Trophoblast cell (in vitro differentiated cells and primary cell): ENCODE results near the gene C3orf70.

Experiments
- DNase-seq, 2 donors: peaks; one replicate each; pipeline ENCODE4 v3.0.0-alpha.2; 2016
- H2AFZ ChIP-seq: 2 replicates; pipeline ENCODE4 v1.6.1; 2013; ENCODE audit warnings: low read length, moderate library complexity, mild to moderate bottlenecking; ENCODE audit not compliant: insufficient read depth, poor library complexity
- H2AK5ac ChIP-seq: 2 replicates; pipeline ENCODE4 v1.6.1; 2013; ENCODE audit warnings: mild to moderate bottlenecking, low read length
- H2BK120ac ChIP-seq: 2 replicates; pipeline ENCODE4 v1.6.1; 2013; ENCODE audit warnings: low read length, mild to moderate bottlenecking, moderate library complexity; ENCODE audit not compliant: insufficient read depth, poor library complexity
- H2BK12ac ChIP-seq: 2 replicates; pipeline ENCODE4 v1.6.1; 2013; ENCODE audit warnings: mild to moderate bottlenecking, low read length, moderate library complexity
- H2BK5ac ChIP-seq: 2 replicates; pipeline ENCODE4 v1.6.1; 2013; ENCODE audit warnings: low read length, low read depth, moderate library complexity, mild to moderate bottlenecking; ENCODE audit not compliant: poor library complexity
- H3K14ac ChIP-seq: 2 replicates; pipeline ENCODE4 v1.6.1; 2013; ENCODE audit warnings: mild to moderate bottlenecking, low read length
- H3K18ac ChIP-seq: 2 replicates; pipeline ENCODE4 v1.6.1; 2013; ENCODE audit warnings: mild to moderate bottlenecking, low read length
- H3K23ac ChIP-seq: 2 replicates; pipeline ENCODE4 v1.6.1; 2013; ENCODE audit warnings: low read length
- H3K27ac ChIP-seq: 2 replicates; pipeline ENCODE4 v1.5.1; 2013; ENCODE audit warnings: low read depth, mild to moderate bottlenecking, inconsistent platforms, low read length, moderate library complexity
- H3K27me3 ChIP-seq: 2 replicates; pipeline ENCODE4 v1.6.1; 2013; ENCODE audit warnings: inconsistent platforms, mild to moderate bottlenecking, low read length, moderate library complexity; ENCODE audit not compliant: insufficient read depth
- H3K36me3 ChIP-seq, 2 experiments: 1 replicate in 1 of 2; 2 replicates in 1 of 2; pipeline ENCODE4 v1.6.1; 2013; ENCODE audit warnings: low read length in 2 of 2, mild to moderate bottlenecking in 2 of 2, moderate library complexity in 1 of 2; ENCODE audit not compliant: insufficient read depth in 2 of 2, control insufficient read depth in 1 of 2
- H3K4ac ChIP-seq: 2 replicates; pipeline ENCODE4 v1.6.1; 2013; ENCODE audit warnings: low read depth, mild to moderate bottlenecking, low read length, moderate library complexity
- H3K4me1 ChIP-seq, 2 experiments: 1 replicate in 1 of 2; 2 replicates in 1 of 2; pipeline ENCODE4 v1.6.1; 2013; ENCODE audit warnings: low read length in 2 of 2, mild to moderate bottlenecking in 2 of 2, moderate library complexity in 1 of 2; ENCODE audit not compliant: insufficient read depth in 2 of 2, control insufficient read depth in 1 of 2
- H3K4me2 ChIP-seq: 2 replicates; pipeline ENCODE4 v1.6.1; 2013; ENCODE audit warnings: inconsistent platforms, mild to moderate bottlenecking, low read length, moderate library complexity
- H3K4me3 ChIP-seq: 2 replicates; pipeline ENCODE4 v1.5.1; 2013; ENCODE audit warnings: mild to moderate bottlenecking, low read depth, low read length, inconsistent platforms
- H3K79me1 ChIP-seq: one replicate; pipeline ENCODE4 v1.6.1; 2013; ENCODE audit warnings: low read length
- H3K79me2 ChIP-seq: 2 replicates; pipeline ENCODE4 v1.6.1; 2013; ENCODE audit warnings: low read length, mild to moderate bottlenecking; ENCODE audit not compliant: control insufficient read depth, insufficient read depth, poor library complexity
- H3K9ac ChIP-seq: 2 replicates; pipeline ENCODE4 v1.6.1; 2013; ENCODE audit warnings: mild to moderate bottlenecking, low read length
- H3K9me3 ChIP-seq: 2 replicates; pipeline ENCODE4 v1.6.1; 2013; ENCODE audit warnings: low read depth, mild to moderate bottlenecking, control low read depth, inconsistent platforms, low read length; ENCODE audit not compliant: insufficient read depth
- H4K12ac ChIP-seq: 2 replicates; pipeline ENCODE4 v1.6.1; 2013; ENCODE audit warnings: low read depth, mild to moderate bottlenecking, low read length, moderate library complexity
- H4K8ac ChIP-seq: 2 replicates; pipeline ENCODE4 v1.6.1; 2013; ENCODE audit warnings: low read depth, mild to moderate bottlenecking, low read length, moderate library complexity
- H4K91ac ChIP-seq: one replicate; pipeline ENCODE4 v1.6.1; 2013; ENCODE audit warnings: low read depth, mild to moderate bottlenecking, low read length, moderate library complexity
- WGBS: extraction: QIAGEN DNeasy Blood & Tissue Kit; methylation state at CpG from one replicate; pipeline ENCODE4 v1.1.7; 2013; ENCODE audit warnings: missing lambda C conversion rate; ENCODE audit not compliant: insufficient read length, insufficient coverage; ENCODE audit errors: extremely low coverage; 5-methylcytosine and 5-hydroxymethylcytosine counted together

The C3orf70 gene

GRCh38 chr3:185162634-185163033, 9.8 kb upstream of the C3orf70 start:
- Histone ChIP-seq H3K9me3 (no peaks in the 10 kb centered on the region), H4K91ac (no peak overlapping the region), H3K4me1 (no peaks in the 10 kb centered on the region), H3K27me3 (no peaks in the 10 kb centered on the region), H3K9ac (no peak overlapping the region), H2BK12ac (no peak overlapping the region), H3K14ac (no peak overlapping the region), H2AFZ (no peak overlapping the region), H3K4ac (no peak overlapping the region), H3K79me2 (no peaks in the 10 kb centered on the region), H3K4me2 (no peak overlapping the region), H2BK120ac (no peak overlapping the region), H2BK5ac (no peak overlapping the region), H4K8ac (no peak overlapping the region), H3K4me3 (no peak overlapping the region), H4K12ac (no peak overlapping the region), H3K23ac (no peak overlapping the region), H3K18ac (no peak overlapping the region), H3K79me1 (no peaks in the 10 kb centered on the region), H2AK5ac (no peak overlapping the region), H3K36me3 (no peaks in the 10 kb centered on the region), H3K27ac (no peak overlapping the region)
- WGBS, result no CpG with 5 or more reads among the region's 8 CpGs
- DNase-seq, result no peak

GRCh38 chr3:185161761-185162160, 8.9 kb upstream of the C3orf70 start:
- Histone ChIP-seq H2BK120ac (no peak overlapping the region), H2AFZ (no peak overlapping the region), H3K4me3 (no peak overlapping the region), H2BK5ac (no peak overlapping the region), H3K4ac (no peak overlapping the region), H4K12ac (no peak overlapping the region), H3K18ac (no peak overlapping the region), H2AK5ac (no peak overlapping the region), H3K23ac (no peak overlapping the region), H3K9me3 (no peaks in the 10 kb centered on the region), H3K4me2 (no peak overlapping the region), H3K27ac (no peak overlapping the region), H3K79me2 (no peaks in the 10 kb centered on the region), H3K14ac (no peak overlapping the region), H3K27me3 (no peaks in the 10 kb centered on the region), H3K79me1 (no peaks in the 10 kb centered on the region), H3K9ac (no peak overlapping the region), H4K91ac (no peak overlapping the region), H3K36me3 (no peaks in the 10 kb centered on the region), H3K4me1 (no peaks in the 10 kb centered on the region), H2BK12ac (no peak overlapping the region), H4K8ac (no peak overlapping the region)
- 100% methylated on average over 1 of the region's 5 CpGs for WGBS
- DNase-seq, result no peak

- WGBS, result no CpG with 5 or more reads among the region's 3 CpGs
Measured at GRCh38 chr3:185157347-185157746, 4.5 kb upstream of the C3orf70 start.

GRCh38 chr3:185155678-185156077, 2.8 kb upstream of the C3orf70 start:
- H3K18ac ChIP-seq, result no peak overlapping the region
- WGBS, result no CpG with 5 or more reads among the region's 5 CpGs

More at GRCh38 chr3:185157347-185157746, 4.5 kb upstream of the C3orf70 start:
- H3K4me1 ChIP-seq, result peaks cover 7 to 8% of the 10 kb centered on the region in 2 experiments
- peaks cover 3% of the 10 kb centered on the region for H3K79me1 ChIP-seq
- H2AK5ac ChIP-seq, result no peak overlapping the region
- H3K9ac ChIP-seq, result no peak overlapping the region
- no peak overlapping the region for H2BK12ac ChIP-seq
- H3K9me3 ChIP-seq, result peaks cover 7% of the 10 kb centered on the region
- H3K4ac ChIP-seq, result no peak overlapping the region
- no peak overlapping the region for H4K91ac ChIP-seq
- DNase-seq, result no peak
- H2AFZ ChIP-seq, result no peak overlapping the region
- H2BK120ac ChIP-seq, result no peak overlapping the region
- H3K23ac ChIP-seq, result no peak overlapping the region
- H3K18ac ChIP-seq, result no peak overlapping the region
- H3K14ac ChIP-seq, result no peak overlapping the region
- H3K27me3 ChIP-seq, result peaks cover 10% of the 10 kb centered on the region
- no peak overlapping the region for H3K4me3 ChIP-seq
- no peaks in the 10 kb centered on the region for H3K79me2 ChIP-seq
- no peaks in the 10 kb centered on the region for H3K36me3 ChIP-seq
- no peak overlapping the region for H3K4me2 ChIP-seq
- H2BK5ac ChIP-seq, result no peak overlapping the region
- H3K27ac ChIP-seq, result no peak overlapping the region
- H4K8ac ChIP-seq, result no peak overlapping the region
- no peak overlapping the region for H4K12ac ChIP-seq

More at GRCh38 chr3:185155678-185156077, 2.8 kb upstream of the C3orf70 start:
- Histone ChIP-seq H3K79me1 (peaks cover 3% of the 10 kb centered on the region), H2BK5ac (no peak overlapping the region), H3K4me3 (no peak overlapping the region), H3K36me3 (no peaks in the 10 kb centered on the region), H4K91ac (no peak overlapping the region), H3K9me3 (peaks cover 7% of the 10 kb centered on the region), H3K9ac (no peak overlapping the region), H3K79me2 (no peaks in the 10 kb centered on the region), H2AK5ac (no peak overlapping the region), H3K27ac (no peak overlapping the region), H4K12ac (no peak overlapping the region), H3K4ac (no peak overlapping the region), H3K14ac (no peak overlapping the region), H2BK12ac (no peak overlapping the region), H2AFZ (no peak overlapping the region), H3K4me2 (no peak overlapping the region), H3K23ac (no peak overlapping the region), H3K4me1 (peaks cover 8 to 9% of the 10 kb centered on the region in 2 experiments), H2BK120ac (no peak overlapping the region), H4K8ac (no peak overlapping the region), H3K27me3 (peaks cover 18% of the 10 kb centered on the region)
- DNase-seq, result no peak
